ENCODE results near the gene INAFM1. TPM values are rescaled to one million over a fixed set of nuclear protein-coding genes. Genes with fewer than 3 reads are reported as not detected.

Gene INAFM1
- total RNA-seq, 4 donors from 2014 or later = 7.2 to 17.2 (median 9.6) TPM

DNA sequence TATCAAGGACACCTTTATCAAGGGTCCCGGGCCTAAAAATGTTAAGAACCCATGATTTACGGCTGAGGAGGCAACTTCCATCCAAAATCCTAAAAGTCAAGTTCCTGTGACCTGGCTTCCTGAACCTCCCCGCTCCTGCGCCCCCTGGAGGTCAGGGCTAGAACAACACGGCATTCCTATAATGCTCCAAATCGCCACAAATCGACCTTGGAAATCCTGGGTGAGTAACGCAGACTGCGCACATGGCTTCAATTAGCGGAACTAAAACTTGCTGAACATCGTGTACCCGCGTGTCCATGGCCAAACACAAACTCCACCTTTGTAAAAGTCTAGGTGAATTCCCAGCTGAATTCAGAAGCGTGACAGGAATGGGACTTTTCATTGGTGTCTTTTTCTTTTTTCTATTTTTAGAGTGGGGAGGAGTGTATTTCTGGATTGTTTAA, 30.6 kb downstream of the INAFM1 start:
- DNase-seq = peak; percentile 76
- no peaks in the 10 kb centered on the region for H3K9me3 ChIP-seq
- H3K27me3 ChIP-seq = no peaks in the 10 kb centered on the region
- no peak overlapping the region for H3K27ac ChIP-seq
- peaks cover 0 to 6% (median 0%) of the 10 kb centered on the region in 4 donors for H3K4me1 ChIP-seq
- in situ Hi-C loops (cut with MboI; ENCODE audit: low pct_ligation_motif_present in 1 of 4, low pct_unique_long_range_greater_than_20kb in 1 of 4, low sequenced_read_pairs in 3 of 4) (loop anchor here in 1 of 4 donors (25.0 kb wide), 1 partner anchor 407 kb away; the partner anchor contains the start of gene EHD2), intact Hi-C loops (cut with DNase I; ENCODE audit: low total_unique reads) (no loop called here)
- H3K36me3 ChIP-seq = no peaks in the 10 kb centered on the region
- WGBS, 2 donors (ENCODE audit: low coverage in 1 of 2) = 4 to 9% methylated on average over 7 to 14 of the region's 14 CpGs
- TF ChIP-seq POLR2A (IDR thresholded peaks at IDR 0.05) = no peak
- no peak for TF ChIP-seq POLR2AphosphoS5 (IDR thresholded peaks at IDR 0.05)
- TF ChIP-seq, protein P1, sequence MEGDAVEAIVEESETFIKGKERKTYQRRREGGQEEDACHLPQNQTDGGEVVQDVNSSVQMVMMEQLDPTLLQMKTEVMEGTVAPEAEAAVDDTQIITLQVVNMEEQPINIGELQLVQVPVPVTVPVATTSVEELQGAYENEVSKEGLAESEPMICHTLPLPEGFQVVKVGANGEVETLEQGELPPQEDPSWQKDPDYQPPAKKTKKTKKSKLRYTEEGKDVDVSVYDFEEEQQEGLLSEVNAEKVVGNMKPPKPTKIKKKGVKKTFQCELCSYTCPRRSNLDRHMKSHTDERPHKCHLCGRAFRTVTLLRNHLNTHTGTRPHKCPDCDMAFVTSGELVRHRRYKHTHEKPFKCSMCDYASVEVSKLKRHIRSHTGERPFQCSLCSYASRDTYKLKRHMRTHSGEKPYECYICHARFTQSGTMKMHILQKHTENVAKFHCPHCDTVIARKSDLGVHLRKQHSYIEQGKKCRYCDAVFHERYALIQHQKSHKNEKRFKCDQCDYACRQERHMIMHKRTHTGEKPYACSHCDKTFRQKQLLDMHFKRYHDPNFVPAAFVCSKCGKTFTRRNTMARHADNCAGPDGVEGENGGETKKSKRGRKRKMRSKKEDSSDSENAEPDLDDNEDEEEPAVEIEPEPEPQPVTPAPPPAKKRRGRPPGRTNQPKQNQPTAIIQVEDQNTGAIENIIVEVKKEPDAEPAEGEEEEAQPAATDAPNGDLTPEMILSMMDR (IDR thresholded peaks at IDR 0.05) = peak; percentile 86 to 95 (median 93)
- H3K4me3 ChIP-seq = no peak overlapping the region

GRCh38 chr19:47306303-47306702, 31.6 kb downstream of the INAFM1 start:
- Histone ChIP-seq H3K27ac (no peak overlapping the region), H3K27me3 (peaks cover 6% of the 10 kb centered on the region), H3K4me3 (no peak overlapping the region), H3K9me3 (no peaks in the 10 kb centered on the region), H3K4me1 (peaks cover 0 to 6% (median 0%) of the 10 kb centered on the region in 4 donors), H3K36me3 (no peaks in the 10 kb centered on the region)
- no peak for DNase-seq
- TF ChIP-seq, protein P1 (IDR thresholded peaks at IDR 0.05) = no peak
- TF ChIP-seq EP300 (IDR thresholded peaks at IDR 0.05; ENCODE audit: low read depth) = no peak
- no peak for TF ChIP-seq POLR2A (IDR thresholded peaks at IDR 0.05)
- TF ChIP-seq POLR2AphosphoS5 (IDR thresholded peaks at IDR 0.05) = no peak
- WGBS, 2 donors (ENCODE audit: low coverage in 1 of 2) = 90 to 95% methylated on average over 3 of the region's 3 CpGs
- intact Hi-C loops (cut with DNase I; ENCODE audit: low total_unique reads) = no loop called here
- in situ Hi-C loops (cut with MboI; ENCODE audit: low pct_ligation_motif_present in 1 of 4, low pct_unique_long_range_greater_than_20kb in 1 of 4, low sequenced_read_pairs in 3 of 4) = loop anchor here in 1 of 4 donors (25.0 kb wide), 1 partner anchor 406 kb away; the partner anchor contains the start of gene EHD2

DNA sequence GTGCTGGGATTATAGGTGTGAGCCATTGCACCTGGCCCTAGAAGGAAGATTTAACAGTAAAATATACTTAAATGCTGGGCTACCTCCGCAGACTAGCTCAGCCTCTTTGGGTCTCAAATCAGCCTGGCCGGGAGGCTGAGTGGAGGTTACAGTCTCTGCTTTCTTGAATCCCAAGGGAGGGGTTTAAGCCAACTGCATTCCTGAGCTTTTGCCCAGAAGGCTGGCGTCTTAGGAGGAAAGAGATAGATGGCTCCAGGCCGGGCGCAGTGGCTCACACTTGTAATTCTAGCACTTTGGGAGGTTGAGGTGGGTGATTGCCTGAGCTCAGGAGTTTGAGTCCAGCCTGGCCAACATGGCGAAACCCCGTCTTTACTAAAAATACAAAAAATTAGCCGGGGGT, 34.4 kb downstream of the INAFM1 start:
- in situ Hi-C loops (cut with MboI; ENCODE audit: low pct_ligation_motif_present in 1 of 4, low pct_unique_long_range_greater_than_20kb in 1 of 4, low sequenced_read_pairs in 3 of 4) = loop anchor here in 1 of 4 donors (25.0 kb wide), 1 partner anchor 403 kb away; the partner anchor contains the start of gene EHD2
- Histone ChIP-seq H3K4me1 (peaks cover 0 to 6% (median 0%) of the 10 kb centered on the region in 4 donors), H3K27ac (no peak overlapping the region), H3K4me3 (no peak overlapping the region), H3K9me3 (no peaks in the 10 kb centered on the region), H3K27me3 (peaks cover 9% of the 10 kb centered on the region), H3K36me3 (no peaks in the 10 kb centered on the region)
- WGBS, 2 donors (ENCODE audit: low coverage in 1 of 2) = 70% methylated on average over 8 of the region's 8 CpGs; no CpG with 5 or more reads in 1 of the 2 donors
- TF ChIP-seq, protein P1 (IDR thresholded peaks at IDR 0.05) = no peak
- TF ChIP-seq POLR2AphosphoS5 (IDR thresholded peaks at IDR 0.05) (no peak), EP300 (IDR thresholded peaks at IDR 0.05; ENCODE audit: low read depth) (no peak), POLR2A (IDR thresholded peaks at IDR 0.05) (no peak)
- no peak for DNase-seq
- intact Hi-C loops (cut with DNase I; ENCODE audit: low total_unique reads) = no loop called here

DNA sequence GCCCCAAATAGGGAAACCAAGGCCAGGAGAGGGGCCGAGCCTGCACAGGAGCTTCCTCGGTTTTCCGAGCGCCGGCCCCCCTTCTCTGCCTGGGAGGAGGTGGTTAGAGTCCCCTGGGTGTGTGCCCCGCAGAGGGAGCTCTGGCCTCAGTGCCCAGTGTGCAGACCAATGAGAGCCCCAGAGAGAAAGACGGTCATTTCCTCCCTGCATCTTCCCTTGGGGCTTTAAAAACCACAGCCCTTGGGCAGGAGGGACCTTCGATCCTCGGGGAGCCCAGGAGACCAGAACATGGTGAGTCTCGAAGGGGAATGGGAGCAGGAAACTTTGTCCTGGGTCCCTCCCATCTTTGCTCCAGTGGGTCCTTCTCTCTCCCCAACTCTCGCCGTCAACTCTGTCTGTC, 34.9 kb downstream of the INAFM1 start, which contains the start of gene C5AR1:
Gene C5AR1, plus strand, starts transcription at position 254 of the 400 bp plus-strand sequence. Its CDS starts 35 bp downstream, at position 289.
- DNase-seq = peak; percentile 29
- peaks cover 0 to 6% (median 0%) of the 10 kb centered on the region in 4 donors for H3K4me1 ChIP-seq
- WGBS, 2 donors (ENCODE audit: low coverage in 1 of 2) = 16 to 34% methylated on average over 5 to 12 of the region's 12 CpGs
- no peaks in the 10 kb centered on the region for H3K36me3 ChIP-seq
- no peaks in the 10 kb centered on the region for H3K9me3 ChIP-seq
- H3K27ac ChIP-seq = peak within 1 kb of the TSS; percentile 18 to 45 (median 22)
- peaks cover 9% of the 10 kb centered on the region for H3K27me3 ChIP-seq
- TF ChIP-seq POLR2A (IDR thresholded peaks at IDR 0.05) (no peak), EP300 (IDR thresholded peaks at IDR 0.05; ENCODE audit: low read depth) (no peak), POLR2AphosphoS5 (IDR thresholded peaks at IDR 0.05) (peak in 2 of 3 donors; percentile 41 to 43)
- TF ChIP-seq, protein P1 (IDR thresholded peaks at IDR 0.05) = no peak
- H3K4me3 ChIP-seq = peak within 1 kb of the TSS in 1 of 4 donors; percentile 14
- in situ Hi-C loops (cut with MboI; ENCODE audit: low pct_ligation_motif_present in 1 of 4, low pct_unique_long_range_greater_than_20kb in 1 of 4, low sequenced_read_pairs in 3 of 4) (loop anchor here in 1 of 4 donors (25.0 kb wide), 1 partner anchor 403 kb away; the partner anchor contains the start of gene EHD2), intact Hi-C loops (cut with DNase I; ENCODE audit: low total_unique reads) (loop anchor here (10.0 kb wide), 1 partner anchor 75 kb away; no protein-coding TSS in a partner anchor)

All from transverse colon (tissue), 4 donors.